Left ventricle myocardium inferior (tissue), 1 donor: ENCODE results near the gene PRDM16. TPM values are rescaled to one million over a fixed set of nuclear protein-coding genes. Genes with fewer than 3 reads are reported as not detected.

Experiments
- DNase-seq: peaks from one replicate; pipeline ENCODE4 v3.0.0-alpha.2; 2020
- H3K27ac ChIP-seq: fragments of 200-600 bp; replicated peaks from 2 replicates; pipeline ENCODE4 v1.8.0; 2021
- H3K27me3 ChIP-seq: fragments of 200-600 bp; 2 replicates; pipeline ENCODE4 v1.8.0; 2021; ENCODE audit warnings: low read depth
- H3K36me3 ChIP-seq: fragments of 200-600 bp; 2 replicates; pipeline ENCODE4 v1.8.0; 2021
- H3K4me1 ChIP-seq: fragments of 200-600 bp; 2 replicates; pipeline ENCODE4 v1.8.0; 2021
- H3K4me3 ChIP-seq: fragments of 200-600 bp; 2 replicates; pipeline ENCODE4 v1.8.0; 2021; ENCODE audit warnings: mild to moderate bottlenecking, moderate library complexity
- H3K9me3 ChIP-seq: fragments of 200-600 bp; replicated peaks from 2 replicates; pipeline ENCODE4 v1.8.0; 2021
- intact Hi-C: fragments of 100-400 bp; cut with micrococcal nuclease; formaldehyde crosslinking; loops from one replicate; pipeline ENCODE4 v1.11.0; 2022
- total RNA-seq: library from RNA; stranded (reverse); fragmentation: NEBNext Ultra II Directional; extraction: Animal tissue kit (Norgen Biotek cat#: 25700); gene quantifications from one replicate; pipeline ENCODE4 v1.2.1, GENCODE V29; 2021
- TF ChIP-seq, protein P1 (sequence below): fragments of 200-600 bp; IDR thresholded peaks from 2 replicates; pipeline ENCODE4 v1.8.0; 2021; ENCODE audit warnings: antibody characterized with exemption, mild to moderate bottlenecking, borderline replicate concordance
- donor health status: DM: no; HTN: yes; CAD: no; lungs with severe emphysema.

The PRDM16 gene
- total RNA-seq, 1 donor from 2014 or later = 16.6 TPM

GRCh38 chr1:3056641-3057040 is 12.4 kb upstream of the PRDM16 start:
- intact Hi-C loops = no loop called here
- no peaks in the 10 kb centered on the region for H3K4me1 ChIP-seq
- H3K9me3 ChIP-seq = no peaks in the 10 kb centered on the region
- no peaks in the 10 kb centered on the region for H3K36me3 ChIP-seq
- DNase-seq = no peak
- no peak overlapping the region for H3K27ac ChIP-seq
- H3K27me3 ChIP-seq = peaks cover 39% of the 10 kb centered on the region
- H3K4me3 ChIP-seq = no peak overlapping the region
- TF ChIP-seq, protein P1, sequence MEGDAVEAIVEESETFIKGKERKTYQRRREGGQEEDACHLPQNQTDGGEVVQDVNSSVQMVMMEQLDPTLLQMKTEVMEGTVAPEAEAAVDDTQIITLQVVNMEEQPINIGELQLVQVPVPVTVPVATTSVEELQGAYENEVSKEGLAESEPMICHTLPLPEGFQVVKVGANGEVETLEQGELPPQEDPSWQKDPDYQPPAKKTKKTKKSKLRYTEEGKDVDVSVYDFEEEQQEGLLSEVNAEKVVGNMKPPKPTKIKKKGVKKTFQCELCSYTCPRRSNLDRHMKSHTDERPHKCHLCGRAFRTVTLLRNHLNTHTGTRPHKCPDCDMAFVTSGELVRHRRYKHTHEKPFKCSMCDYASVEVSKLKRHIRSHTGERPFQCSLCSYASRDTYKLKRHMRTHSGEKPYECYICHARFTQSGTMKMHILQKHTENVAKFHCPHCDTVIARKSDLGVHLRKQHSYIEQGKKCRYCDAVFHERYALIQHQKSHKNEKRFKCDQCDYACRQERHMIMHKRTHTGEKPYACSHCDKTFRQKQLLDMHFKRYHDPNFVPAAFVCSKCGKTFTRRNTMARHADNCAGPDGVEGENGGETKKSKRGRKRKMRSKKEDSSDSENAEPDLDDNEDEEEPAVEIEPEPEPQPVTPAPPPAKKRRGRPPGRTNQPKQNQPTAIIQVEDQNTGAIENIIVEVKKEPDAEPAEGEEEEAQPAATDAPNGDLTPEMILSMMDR = no peak

- no peak for DNase-seq
- intact Hi-C loops = no loop called here
- H3K9me3 ChIP-seq = no peaks in the 10 kb centered on the region
- H3K4me1 ChIP-seq = peaks cover 9% of the 10 kb centered on the region
- H3K27me3 ChIP-seq = peaks cover 40% of the 10 kb centered on the region
- TF ChIP-seq, protein P1 = no peak
- no peak overlapping the region for H3K27ac ChIP-seq
- H3K36me3 ChIP-seq = no peaks in the 10 kb centered on the region
- H3K4me3 ChIP-seq = no peak overlapping the region
Observed at GRCh38 chr1:3058263-3059030, 10.6 kb upstream of the PRDM16 start.

DNA sequence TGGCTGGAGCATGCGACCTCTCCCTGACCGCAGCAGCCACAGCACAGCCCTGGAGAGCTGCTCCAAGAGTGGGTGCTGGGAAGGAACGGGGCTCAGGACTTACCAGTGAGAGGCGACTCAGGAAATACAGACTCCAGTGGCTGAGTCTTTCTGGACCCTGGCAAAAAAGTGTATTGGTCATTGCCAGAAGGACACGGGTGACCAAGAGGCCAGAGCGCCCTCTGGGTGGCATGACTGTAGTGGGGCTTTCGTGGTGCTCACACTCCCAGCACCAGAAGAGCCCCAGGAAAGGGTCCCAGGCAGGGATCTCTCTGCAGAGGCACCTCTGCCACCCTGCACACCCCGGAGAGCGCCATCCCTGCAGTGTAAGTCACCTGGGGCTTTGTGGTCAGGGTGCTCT is 8.9 kb upstream of the PRDM16 start:
- intact Hi-C loops = loop anchor here (10.0 kb wide), 1 partner anchor 225 kb away; no protein-coding TSS in a partner anchor
- peaks cover 45% of the 10 kb centered on the region for H3K27me3 ChIP-seq

DNA sequence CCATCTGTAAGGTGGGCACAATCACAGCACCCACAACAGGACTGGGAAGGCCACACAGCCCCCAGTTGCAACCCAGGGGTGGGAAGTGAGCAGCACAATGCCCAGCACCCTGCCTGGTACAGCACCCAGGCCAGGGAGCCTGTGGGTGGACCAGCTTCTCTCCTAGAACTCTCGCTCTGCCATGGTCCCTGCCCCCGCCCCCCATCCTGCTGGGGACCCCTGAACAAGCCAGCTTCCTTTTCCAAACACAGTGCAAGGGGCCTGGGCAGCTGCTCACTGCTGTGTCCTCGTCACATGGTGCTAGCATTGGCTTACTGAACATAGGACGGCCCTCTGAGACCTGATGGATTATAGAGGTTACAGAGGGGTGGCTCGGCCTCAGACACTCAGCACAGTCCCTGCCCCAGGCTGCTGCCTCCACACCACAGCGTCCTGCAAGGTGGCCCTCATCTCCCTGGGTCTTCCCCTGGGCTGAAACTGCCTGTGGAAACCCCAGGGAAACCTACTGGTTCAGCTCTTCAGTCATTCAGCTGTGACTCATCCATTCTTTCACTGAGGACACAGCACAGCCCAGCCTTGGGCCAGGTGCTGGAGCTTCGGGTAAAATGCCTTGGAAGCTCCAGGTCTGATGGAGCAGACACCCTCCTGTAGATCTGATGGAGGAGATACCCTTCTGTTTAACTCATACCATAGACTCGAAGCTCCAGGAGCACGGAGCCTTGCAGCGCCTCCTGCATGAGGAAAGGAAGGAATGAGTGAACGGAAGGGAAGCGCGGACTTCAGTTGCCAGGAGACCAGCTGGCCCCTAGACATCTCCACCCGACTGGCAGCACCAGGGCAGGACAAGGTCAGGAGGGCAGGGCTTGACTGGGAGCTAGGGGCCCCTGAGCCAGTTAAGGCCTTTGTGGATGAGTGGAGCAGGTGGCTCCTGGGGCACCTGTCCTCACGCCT is 8.1 kb upstream of the PRDM16 start:
- peaks cover 53% of the 10 kb centered on the region for H3K27me3 ChIP-seq
- H3K4me1 ChIP-seq = peaks cover 33% of the 10 kb centered on the region
- no peak overlapping the region for H3K4me3 ChIP-seq
- H3K27ac ChIP-seq = no peak overlapping the region
- no peaks in the 10 kb centered on the region for H3K36me3 ChIP-seq
- intact Hi-C loops = loop anchor here (10.0 kb wide), 1 partner anchor 224 kb away; no protein-coding TSS in a partner anchor
- DNase-seq = no peak
- no peaks in the 10 kb centered on the region for H3K9me3 ChIP-seq
- TF ChIP-seq, protein P1 = no peak

More for the DNA sequence above, 8.9 kb upstream of the PRDM16 start:
- H3K36me3 ChIP-seq = no peaks in the 10 kb centered on the region
- no peak overlapping the region for H3K27ac ChIP-seq
- H3K9me3 ChIP-seq = no peaks in the 10 kb centered on the region
- no peak for DNase-seq
- TF ChIP-seq, protein P1 = no peak
- peaks cover 25% of the 10 kb centered on the region for H3K4me1 ChIP-seq
- no peak overlapping the region for H3K4me3 ChIP-seq

DNA sequence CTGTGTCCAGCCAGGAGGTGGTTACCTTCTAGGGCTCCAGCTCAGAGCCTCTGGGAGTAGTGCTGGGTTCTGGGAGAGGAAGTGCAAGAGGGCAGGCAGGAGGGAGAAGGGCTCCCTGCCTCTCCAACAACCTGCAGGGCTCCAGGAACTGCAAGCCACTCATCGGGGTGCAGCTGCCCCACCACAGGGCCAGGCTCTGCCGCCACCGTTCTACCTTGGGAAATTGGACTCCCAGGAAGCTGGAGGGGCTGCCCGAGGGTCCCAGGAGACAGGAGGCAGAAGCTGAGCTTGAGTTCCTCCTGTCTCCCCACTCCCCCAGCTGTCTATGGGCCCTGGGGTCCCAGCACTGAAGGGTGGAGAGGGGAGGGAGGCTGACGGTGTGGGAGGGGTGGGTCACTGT is 7.4 kb upstream of the PRDM16 start:
- DNase-seq = no peak
- no peaks in the 10 kb centered on the region for H3K9me3 ChIP-seq
- peaks cover 37% of the 10 kb centered on the region for H3K4me1 ChIP-seq
- TF ChIP-seq, protein P1 = no peak
- no peaks in the 10 kb centered on the region for H3K36me3 ChIP-seq
- H3K27me3 ChIP-seq = peaks cover 60% of the 10 kb centered on the region
- intact Hi-C loops = loop anchor here (10.0 kb wide), 1 partner anchor 223 kb away; no protein-coding TSS in a partner anchor
- H3K27ac ChIP-seq = no peak overlapping the region
- H3K4me3 ChIP-seq = no peak overlapping the region
